CD4-positive, alpha-beta memory T cell (primary cell): ENCODE results near the gene ARID3B. TPM values are rescaled to one million over a fixed set of nuclear protein-coding genes. Genes with fewer than 3 reads are reported as not detected.

Source experiments
- CTCF ChIA-PET: fragments of 350-600 bp; sonication (Branson Sonifier 250); formaldehyde crosslinking; loops from one replicate; lab custom pipeline; 2021; ENCODE audit warnings: inconsistent platforms; ENCODE audit not compliant: partially characterized antibody; lab: Charles Lee
- POLR2A ChIA-PET: fragments of 350-600 bp; sonication (Branson Sonifier 250); formaldehyde crosslinking; loops from one replicate; lab custom pipeline; 2021; ENCODE audit not compliant: partially characterized antibody; lab: Charles Lee
- DNase-seq, 5 donors: peaks; one replicate each; pipeline versions ENCODE4 v3.0.0 to v3.0.0-alpha.2; 2020 to 2022; ENCODE audit warnings: mixed read lengths in 1 of 5
- H3K27ac ChIP-seq: one replicate; pipeline ENCODE4 v1.7.0; 2013; ENCODE audit warnings: low read depth, low read length
- H3K27me3 ChIP-seq: 2 replicates; pipeline ENCODE4 v1.7.0; 2013; ENCODE audit warnings: mild to moderate bottlenecking, low read length, moderate library complexity; ENCODE audit not compliant: insufficient read depth
- H3K36me3 ChIP-seq: 2 replicates; pipeline ENCODE4 v1.7.0; 2013; ENCODE audit warnings: mild to moderate bottlenecking, low read length, moderate library complexity; ENCODE audit not compliant: insufficient read depth
- H3K4me1 ChIP-seq: 2 replicates; pipeline ENCODE4 v1.7.0; 2013; ENCODE audit warnings: mild to moderate bottlenecking, low read length, moderate library complexity; ENCODE audit not compliant: insufficient read depth
- H3K4me3 ChIP-seq, 2 donors: one replicate each; pipeline ENCODE4 v1.7.0; 2013; ENCODE audit warnings: low read length in 2 of 2, mild to moderate bottlenecking in 1 of 2
- H3K9me3 ChIP-seq, 2 donors: one replicate each; pipeline ENCODE4 v1.7.0; 2013; ENCODE audit warnings: low read length in 2 of 2, control low read depth in 1 of 2; ENCODE audit not compliant: control insufficient read depth in 1 of 2
- H3K27ac Mint-ChIP-seq, 7 donors: one replicate each; pipeline ENCODE4 v1.8.0; 2020 to 2021; ENCODE audit warnings: mixed read lengths in 7 of 7, mild to moderate bottlenecking in 6 of 7, inconsistent platforms in 3 of 7, moderate library complexity in 3 of 7
- H3K27me3 Mint-ChIP-seq, 2 donors: one replicate each; pipeline ENCODE4 v1.8.0; 2020 to 2021; ENCODE audit warnings: mixed read lengths in 2 of 2
- H3K36me3 Mint-ChIP-seq, 2 donors: one replicate each; pipeline ENCODE4 v1.8.0; 2020 to 2021; ENCODE audit warnings: mixed read lengths in 2 of 2, inconsistent platforms in 1 of 2, mild to moderate bottlenecking in 1 of 2
- H3K4me1 Mint-ChIP-seq, 4 donors: one replicate each; pipeline ENCODE4 v1.8.0; 2020 to 2021; ENCODE audit warnings: mixed read lengths in 4 of 4, mild to moderate bottlenecking in 1 of 4
- H3K4me3 Mint-ChIP-seq, 8 donors: one replicate each; pipeline ENCODE4 v1.8.0; 2020 to 2021; ENCODE audit warnings: mixed read lengths in 8 of 8, mild to moderate bottlenecking in 7 of 8, moderate library complexity in 6 of 8, inconsistent platforms in 3 of 8
- H3K9me3 Mint-ChIP-seq, 8 donors: one replicate each; pipeline ENCODE4 v1.8.0; 2020 to 2021; ENCODE audit warnings: mixed read lengths in 8 of 8, mild to moderate bottlenecking in 5 of 8, inconsistent platforms in 3 of 8, moderate library complexity in 1 of 8
- intact Hi-C: fragments of 100-400 bp; cut with micrococcal nuclease; formaldehyde crosslinking; loops from one replicate; pipeline ENCODE4 v1.15.1; 2023
- polyA plus RNA-seq, 2 donors: library from polyadenylated mRNA; unstranded; fragments of 300-500 nt; fragmentation: Illumina TruSeq; gene quantifications; one replicate each; pipeline ENCODE4 v1.2.3, GENCODE V29; 2021
- total RNA-seq, 2 experiments: library from RNA; stranded (reverse); gene quantifications; one replicate each; pipeline ENCODE4 v1.2.3, GENCODE V29; 2021

Gene ARID3B
- total and polyA plus RNA-seq, 4 experiments from 2014 or later: 4.1 to 32.9 (median 24.5) TPM

GRCh38 chr15:74549816-74550215 lies 8.8 kb downstream of the ARID3B start:
- H3K4me1 Mint-ChIP-seq: peaks cover 42 to 73% (median 61%) of the 10 kb centered on the region in 4 donors
- POLR2A ChIA-PET: no interaction called here

GRCh38 chr15:74551714-74552113 lies 10.7 kb downstream of the ARID3B start:
- no peak for DNase-seq
- ChIA-PET CTCF (interaction anchor here (0.7 to 1.7 kb wide), 2 partner anchors 10 to 1044 kb away, joined by 3 to 6 read pairs; no protein-coding TSS in a partner anchor), POLR2A (no interaction called here)
- Histone ChIP-seq H3K4me3 (no peak overlapping the region), H3K27ac (no peak overlapping the region), H3K27me3 (no peaks in the 10 kb centered on the region), H3K4me1 (peaks cover 25% of the 10 kb centered on the region), H3K36me3 (peaks cover 23% of the 10 kb centered on the region), H3K9me3 (no peaks in the 10 kb centered on the region)
- Mint-ChIP-seq H3K27ac (peak overlapping the region in 3 of 7 donors; percentile 14 to 37 (median 24)), H3K4me1 (peaks cover 37 to 67% (median 54%) of the 10 kb centered on the region in 4 donors), H3K4me3 (peak overlapping the region in 2 of 8 donors; percentile 47 to 55), H3K36me3 (peaks cover 29 to 56% of the 10 kb centered on the region in 2 donors), H3K9me3 (no peaks in the 10 kb centered on the region), H3K27me3 (no peaks in the 10 kb centered on the region)
- intact Hi-C loops: no loop called here

More at GRCh38 chr15:74549816-74550215, 8.8 kb downstream of the ARID3B start:
- peaks cover 29 to 60% of the 10 kb centered on the region in 2 donors for H3K36me3 Mint-ChIP-seq
- H3K4me1 ChIP-seq: peaks cover 44% of the 10 kb centered on the region
- no peak overlapping the region for H3K4me3 ChIP-seq
- H3K9me3 ChIP-seq: no peaks in the 10 kb centered on the region
- no peak overlapping the region for H3K4me3 Mint-ChIP-seq
- CTCF ChIA-PET: interaction anchor here (0.7 kb wide), 1 partner anchor 251 kb away, joined by 3 read pairs; no protein-coding TSS in a partner anchor
- peaks cover 0 to 1% of the 10 kb centered on the region in 2 donors for H3K27me3 Mint-ChIP-seq
- intact Hi-C loops: loop anchor here (10.0 kb wide), 1 partner anchor 555 kb away; the partner anchor contains the start of genes PML and STOML1
- H3K27ac ChIP-seq: no peak overlapping the region
- no peaks in the 10 kb centered on the region for H3K9me3 Mint-ChIP-seq
- no peak for DNase-seq
- peaks cover 23% of the 10 kb centered on the region for H3K36me3 ChIP-seq
- H3K27me3 ChIP-seq: no peaks in the 10 kb centered on the region
- H3K27ac Mint-ChIP-seq: peak overlapping the region in 2 of 7 donors; percentile 23 to 66

- Histone ChIP-seq H3K27me3 (no peaks in the 10 kb centered on the region), H3K4me1 (peaks cover 20% of the 10 kb centered on the region), H3K36me3 (peaks cover 17% of the 10 kb centered on the region), H3K4me3 (no peak overlapping the region), H3K9me3 (no peaks in the 10 kb centered on the region), H3K27ac (no peak overlapping the region)
- peaks cover 35 to 63% (median 48%) of the 10 kb centered on the region in 4 donors for H3K4me1 Mint-ChIP-seq
- no peaks in the 10 kb centered on the region for H3K27me3 Mint-ChIP-seq
- H3K36me3 Mint-ChIP-seq: peaks cover 31 to 56% of the 10 kb centered on the region in 2 donors
- H3K27ac Mint-ChIP-seq: peak overlapping the region in 1 of 7 donors; percentile 47
- H3K9me3 Mint-ChIP-seq: no peaks in the 10 kb centered on the region
- H3K4me3 Mint-ChIP-seq: peak overlapping the region in 1 of 8 donors; percentile 25
- intact Hi-C loops: no loop called here
- no peak for DNase-seq
- POLR2A ChIA-PET: interaction anchor here (0.7 kb wide), 1 partner anchor 62 kb away, joined by 3 read pairs; no protein-coding TSS in a partner anchor
- CTCF ChIA-PET: no interaction called here
These were observed 11.9 kb downstream of the ARID3B start for GRCh38 chr15:74552773-74553441.

GRCh38 chr15:74555192-74555591 lies 14.2 kb downstream of the ARID3B start:
- Mint-ChIP-seq H3K27ac (no peak overlapping the region), H3K9me3 (no peaks in the 10 kb centered on the region), H3K27me3 (no peaks in the 10 kb centered on the region), H3K4me1 (peaks cover 35 to 63% (median 48%) of the 10 kb centered on the region in 4 donors), H3K36me3 (peaks cover 31 to 51% of the 10 kb centered on the region in 2 donors), H3K4me3 (no peak overlapping the region)
- H3K4me1 ChIP-seq: peaks cover 4% of the 10 kb centered on the region
- H3K4me3 ChIP-seq: no peak overlapping the region
- no peaks in the 10 kb centered on the region for H3K27me3 ChIP-seq
- intact Hi-C loops: loop anchor here (1.0 kb wide), 1 partner anchor 9 kb away; no protein-coding TSS in a partner anchor
- no peak for DNase-seq
- no peaks in the 10 kb centered on the region for H3K9me3 ChIP-seq
- no peaks in the 10 kb centered on the region for H3K36me3 ChIP-seq
- H3K27ac ChIP-seq: no peak overlapping the region
- ChIA-PET POLR2A (no interaction called here), CTCF (interaction anchor here (1.0 kb wide), 1 partner anchor 9 kb away, joined by 3 read pairs; no protein-coding TSS in a partner anchor)

GRCh38 chr15:74558706-74559105 lies 17.7 kb downstream of the ARID3B start:
- no peak for DNase-seq
- H3K4me1 Mint-ChIP-seq: peaks cover 33 to 52% (median 41%) of the 10 kb centered on the region in 4 donors
- no peaks in the 10 kb centered on the region for H3K9me3 Mint-ChIP-seq
- Histone ChIP-seq H3K4me3 (no peak overlapping the region), H3K9me3 (no peaks in the 10 kb centered on the region), H3K4me1 (peaks cover 4% of the 10 kb centered on the region), H3K36me3 (no peaks in the 10 kb centered on the region), H3K27me3 (no peaks in the 10 kb centered on the region), H3K27ac (no peak overlapping the region)
- no peaks in the 10 kb centered on the region for H3K27me3 Mint-ChIP-seq
- H3K36me3 Mint-ChIP-seq: peaks cover 22 to 45% of the 10 kb centered on the region in 2 donors
- ChIA-PET CTCF (interaction anchor here (1.4 kb wide), 1 partner anchor 13 kb away, joined by 4 read pairs; no protein-coding TSS in a partner anchor), POLR2A (no interaction called here)
- no peak overlapping the region for H3K27ac Mint-ChIP-seq
- intact Hi-C loops: no loop called here
- H3K4me3 Mint-ChIP-seq: peak overlapping the region in 1 of 8 donors; percentile 19

- H3K4me1 Mint-ChIP-seq: peaks cover 40 to 59% (median 49%) of the 10 kb centered on the region in 4 donors
- POLR2A ChIA-PET: no interaction called here
- no peak overlapping the region for H3K27ac ChIP-seq
- DNase-seq: no peak
- no peaks in the 10 kb centered on the region for H3K27me3 ChIP-seq
- peaks cover 5% of the 10 kb centered on the region for H3K36me3 ChIP-seq
- no peaks in the 10 kb centered on the region for H3K4me1 ChIP-seq
- intact Hi-C loops: no loop called here
- no peak overlapping the region for H3K4me3 ChIP-seq
- H3K36me3 Mint-ChIP-seq: peaks cover 44 to 56% of the 10 kb centered on the region in 2 donors
- H3K9me3 ChIP-seq: no peaks in the 10 kb centered on the region
- H3K4me3 Mint-ChIP-seq: no peak overlapping the region
- peak overlapping the region in 1 of 7 donors; percentile 80 for H3K27ac Mint-ChIP-seq
- CTCF ChIA-PET: no interaction called here
- H3K9me3 Mint-ChIP-seq: no peaks in the 10 kb centered on the region
- H3K27me3 Mint-ChIP-seq: no peaks in the 10 kb centered on the region
These were observed 22.4 kb downstream of the ARID3B start for GRCh38 chr15:74563442-74563841.

- Histone ChIP-seq H3K9me3 (no peaks in the 10 kb centered on the region), H3K4me1 (no peaks in the 10 kb centered on the region), H3K27ac (no peak overlapping the region), H3K4me3 (no peak overlapping the region), H3K36me3 (peaks cover 5% of the 10 kb centered on the region), H3K27me3 (no peaks in the 10 kb centered on the region)
- ChIA-PET POLR2A (no interaction called here), CTCF (no interaction called here)
- intact Hi-C loops: loop anchor here (1.0 kb wide), 1 partner anchor 9 kb away; no protein-coding TSS in a partner anchor
- Mint-ChIP-seq H3K4me1 (peaks cover 33 to 51% (median 42%) of the 10 kb centered on the region in 4 donors), H3K4me3 (no peak overlapping the region), H3K9me3 (no peaks in the 10 kb centered on the region), H3K27ac (no peak overlapping the region), H3K27me3 (no peaks in the 10 kb centered on the region), H3K36me3 (peaks cover 44 to 57% of the 10 kb centered on the region in 2 donors)
- DNase-seq: no peak
These were observed 23.2 kb downstream of the ARID3B start for GRCh38 chr15:74564182-74564581.
